ENCODE data around the gene SLC7A14. TPM values are rescaled to one million over a fixed set of nuclear protein-coding genes. Genes with fewer than 3 reads are reported as not detected.

The SLC7A14 gene
- total and polyA plus RNA-seq, 2 of the 4 experiments (the other 2 are of a cell fraction): 2.7 to 6.8 TPM

DNA sequence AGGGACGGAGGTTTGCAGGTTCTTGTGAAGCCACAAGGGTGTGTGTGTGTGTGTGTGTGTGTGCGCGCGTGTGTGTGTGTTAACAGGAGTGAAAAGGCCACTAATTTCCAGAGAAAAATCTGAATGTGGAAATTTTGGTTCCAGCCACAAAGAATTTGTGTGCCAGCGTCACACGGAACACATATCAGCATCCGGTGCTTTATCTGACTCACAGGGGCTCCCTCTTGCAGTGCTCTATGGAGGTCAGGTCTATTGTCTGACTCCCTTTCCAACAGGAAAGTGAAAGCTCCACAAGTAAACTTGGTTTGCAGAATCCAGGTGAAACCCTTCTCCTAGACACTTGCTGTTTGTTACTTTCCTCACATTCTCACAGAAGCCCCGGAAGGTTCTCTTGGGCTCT is 161.0 kb downstream of the SLC7A14 start:
- no peak overlapping the region for H3K14ac ChIP-seq (replicated peaks; ENCODE audit: low read depth, low read length)

More for the DNA sequence above, 161.0 kb downstream of the SLC7A14 start:
- H3K4me2 ChIP-seq (ENCODE audit: low read depth, low read length): no peak overlapping the region
- DNase-seq: no peak
- no peak for TF ChIP-seq CEBPB (IDR thresholded peaks at IDR 0.05; ENCODE audit: low read depth, low read length)
- TF ChIP-seq NFE2L2 (IDR thresholded peaks at IDR 0.05; ENCODE audit: low read depth, low read length): no peak
- no peak overlapping the region for H4K91ac ChIP-seq (ENCODE audit: insufficient read depth, low read depth, low read length)
- peak overlapping the region; percentile 31; the same call in 1 of the 2 replicates for H3K23ac ChIP-seq (ENCODE audit: low read depth, low read length)
- H4K8ac ChIP-seq (ENCODE audit: low read depth in 2 of 2, low read length in 2 of 2): no peak overlapping the region
- H3K9me3 ChIP-seq (ENCODE audit: control insufficient read depth, insufficient read depth, low read length): no peaks in the 10 kb centered on the region
- H2BK120ac ChIP-seq (ENCODE audit: low read depth, low read length): no peak overlapping the region
- peaks cover 15 to 60% of the 10 kb centered on the region in 2 experiments; a peak in 3 of 4 replicates for H3K79me1 ChIP-seq (ENCODE audit: low read depth in 1 of 2, low read length in 2 of 2)
- no peak overlapping the region for H3K4ac ChIP-seq (ENCODE audit: low read depth, low read length)
- peaks cover 13% of the 10 kb centered on the region for H3K9me1 ChIP-seq (ENCODE audit: insufficient read depth, low read length)
- H2AK9ac ChIP-seq (replicated peaks; ENCODE audit: low read depth, low read length, poor library complexity): no peak overlapping the region
- intact Hi-C loops (cut with micrococcal nuclease) (loop anchor here (5.0 kb wide), 1 partner anchor 197 kb away; no protein-coding TSS in a partner anchor), in situ Hi-C loops (cut with MboI; ENCODE audit: low sequenced_read_pairs) (loop anchor here (10.0 kb wide), 1 partner anchor 270 kb away; no protein-coding TSS in a partner anchor), dilution Hi-C loops (cut with HindIII; ENCODE audit: low sequenced_read_pairs, unreplicated experiment) (no loop called here)
- no peak overlapping the region for H2AK5ac ChIP-seq (ENCODE audit: low read depth, low read length)
- no peak overlapping the region for H2AFZ ChIP-seq (replicated peaks; ENCODE audit: low read length, poor library complexity)
- 60% methylated on average over 1 of the region's 8 CpGs; no CpG with 5 or more reads in 1 of the 2 experiments for WGBS, 2 experiments (ENCODE audit: extremely low coverage in 2 of 2, insufficient read length in 1 of 2)
- H2BK15ac ChIP-seq (ENCODE audit: low read depth, low read length): no peak overlapping the region
- no peak overlapping the region for H3K27ac ChIP-seq (ENCODE audit: insufficient read depth, low read length)
- ChIA-PET CTCF (no interaction called here), POLR2A (ENCODE audit: unreplicated experiment) (no interaction called here)
- H3K36me3 ChIP-seq (ENCODE audit: control insufficient read depth, insufficient read depth, low read length): peaks cover 45% of the 10 kb centered on the region
- ATAC-seq (ENCODE audit: low read depth): no peak
- H2BK5ac ChIP-seq (ENCODE audit: low read depth, low read length, poor library complexity, severe bottlenecking): no peak overlapping the region
- no peaks in the 10 kb centered on the region for H3K27me3 ChIP-seq (ENCODE audit: control insufficient read depth, insufficient read depth, low read length)
- no peak overlapping the region for H3K4me3 ChIP-seq (ENCODE audit: insufficient read depth, low read depth, low read length)
- peaks cover 11% of the 10 kb centered on the region for H3K4me1 ChIP-seq (ENCODE audit: control insufficient read depth, insufficient read depth, low read length)
- no peak overlapping the region for H2BK20ac ChIP-seq (ENCODE audit: low read depth, low read length)
- peaks cover 47% of the 10 kb centered on the region for H4K20me1 ChIP-seq (ENCODE audit: insufficient read depth, low read length)
- no peak overlapping the region for H3K56ac ChIP-seq (ENCODE audit: extremely low read depth, insufficient read depth, low read length)
- H3K18ac ChIP-seq (ENCODE audit: low read depth, low read length): no peak overlapping the region
- BruUV-seq (replicated peaks): no TSS peak
- no peak overlapping the region for H4K5ac ChIP-seq (ENCODE audit: low read depth, low read length)
- H3K9ac ChIP-seq (ENCODE audit: low read depth, low read length): no peak overlapping the region

All from IMR-90 (cell line).